Mucosa of stomach (tissue), 1 donor: ENCODE measurements around the gene MOB3B.

Source experiments
- H3K27me3 ChIP-seq: one replicate; pipeline ENCODE4 v1.7.0; 2013; ENCODE audit warnings: mild to moderate bottlenecking, low read length; ENCODE audit not compliant: control insufficient read depth, insufficient read depth
- H3K36me3 ChIP-seq: one replicate; pipeline ENCODE4 v1.7.0; 2013; ENCODE audit warnings: low read length; ENCODE audit not compliant: control insufficient read depth, insufficient read depth
- H3K4me1 ChIP-seq: one replicate; pipeline ENCODE4 v1.7.0; 2013; ENCODE audit warnings: mild to moderate bottlenecking, low read length; ENCODE audit not compliant: control insufficient read depth, insufficient read depth
- H3K4me3 ChIP-seq: one replicate; pipeline ENCODE4 v1.7.0; 2013; ENCODE audit warnings: low read length
- H3K9ac ChIP-seq: one replicate; pipeline ENCODE4 v1.7.0; 2013; ENCODE audit warnings: mild to moderate bottlenecking, low read length, moderate library complexity
- H3K9me3 ChIP-seq: one replicate; pipeline ENCODE4 v1.7.0; 2013; ENCODE audit warnings: mild to moderate bottlenecking, low read length, moderate library complexity; ENCODE audit not compliant: control insufficient read depth
- donor health status: Pancreatic carcinoma.

MOB3B gene

DNA sequence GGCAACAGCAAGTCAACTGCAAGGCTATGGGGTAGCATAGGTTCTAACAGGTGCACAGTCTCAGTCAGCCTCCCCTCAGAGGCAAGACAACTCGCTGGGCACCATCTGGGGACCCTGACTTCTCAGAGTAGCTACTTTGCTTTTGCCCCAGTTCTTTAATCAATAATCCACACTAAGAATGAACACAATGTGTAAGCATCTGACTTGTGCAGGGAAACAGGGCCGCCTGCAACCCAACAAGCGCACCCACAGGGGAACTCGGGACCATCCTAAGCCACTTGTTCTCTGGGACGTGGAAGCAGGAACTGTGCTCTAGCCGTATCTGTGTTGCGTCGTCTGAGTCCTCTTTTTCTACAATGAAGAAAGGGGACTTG, 1.9 kb downstream of the MOB3B start:
- Histone ChIP-seq H3K9ac (peak overlapping the region; percentile 91), H3K9me3 (no peaks in the 10 kb centered on the region), H3K36me3 (no peaks in the 10 kb centered on the region), H3K27me3 (no peaks in the 10 kb centered on the region), H3K4me1 (no peaks in the 10 kb centered on the region), H3K4me3 (peak overlapping the region; percentile 76)

DNA sequence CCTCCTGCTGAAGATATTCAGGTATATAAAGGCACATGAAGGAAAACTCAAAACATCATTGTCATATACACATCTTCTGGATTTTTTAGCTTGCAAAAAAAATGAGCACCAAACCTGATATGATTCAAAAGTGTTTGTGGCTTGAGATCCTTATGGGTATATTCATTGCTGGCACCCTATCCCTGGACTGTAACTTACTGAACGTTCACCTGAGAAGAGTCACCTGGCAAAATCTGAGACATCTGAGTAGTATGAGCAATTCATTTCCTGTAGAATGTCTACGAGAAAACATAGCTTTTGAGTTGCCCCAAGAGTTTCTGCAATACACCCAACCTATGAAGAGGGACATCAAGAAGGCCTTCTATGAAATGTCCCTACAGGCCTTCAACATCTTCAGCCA, 5.4 kb downstream of the MOB3B start, which contains the start of gene IFNK:
Gene IFNK (plus strand): TSS at position 55 of the 400 bp plus-strand sequence. CDS start 47 bp downstream, at position 102.
- no peak within 1 kb of the TSS for H3K9ac ChIP-seq
- H3K36me3 ChIP-seq: no peaks in the 10 kb centered on the region
- no peaks in the 10 kb centered on the region for H3K9me3 ChIP-seq
- H3K4me3 ChIP-seq: no peak within 1 kb of the TSS
- no peaks in the 10 kb centered on the region for H3K27me3 ChIP-seq
- no peaks in the 10 kb centered on the region for H3K4me1 ChIP-seq

DNA sequence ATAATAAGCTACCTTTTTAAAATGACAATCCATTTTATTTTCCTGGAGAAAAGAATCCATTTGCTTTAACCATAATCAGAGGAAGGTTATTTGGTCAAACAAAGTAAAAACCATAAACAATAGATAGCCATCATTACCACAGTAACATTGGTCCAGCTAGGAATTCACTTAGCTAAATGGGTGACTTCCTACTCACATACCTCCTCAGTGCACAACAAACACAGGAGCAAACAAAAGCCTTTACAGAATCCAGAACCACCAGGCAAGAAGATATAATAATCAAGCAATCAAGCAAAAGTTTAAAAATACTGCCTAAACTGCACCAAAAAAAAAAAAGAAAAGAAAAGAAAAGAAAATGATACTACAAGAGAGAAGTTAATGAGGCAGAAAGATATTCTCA, 6.5 kb downstream of the MOB3B start:
- no peak overlapping the region for H3K4me3 ChIP-seq
- H3K9me3 ChIP-seq: no peaks in the 10 kb centered on the region
- no peaks in the 10 kb centered on the region for H3K27me3 ChIP-seq
- H3K4me1 ChIP-seq: no peaks in the 10 kb centered on the region
- no peak overlapping the region for H3K9ac ChIP-seq
- H3K36me3 ChIP-seq: no peaks in the 10 kb centered on the region

DNA sequence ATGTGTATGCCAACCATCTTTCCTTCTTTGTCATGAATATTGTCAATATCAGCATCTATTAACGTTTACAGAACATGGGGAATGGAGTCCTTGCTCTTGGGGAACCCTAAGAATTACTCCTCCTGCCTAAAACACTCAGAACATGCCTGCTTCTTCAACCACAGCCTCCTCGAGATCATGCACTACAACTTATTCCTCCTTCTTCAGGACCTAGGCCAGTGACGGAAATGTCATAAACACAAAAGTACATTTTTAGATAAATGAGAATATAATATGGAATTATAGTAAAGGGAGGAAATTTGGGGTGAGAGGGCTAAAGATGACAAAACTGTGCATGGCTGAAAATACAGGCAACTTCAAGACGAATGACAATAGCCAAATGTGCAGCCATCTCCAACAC, 8.6 kb downstream of the MOB3B start:
- Histone ChIP-seq H3K4me3 (no peak overlapping the region), H3K9me3 (no peaks in the 10 kb centered on the region), H3K36me3 (no peaks in the 10 kb centered on the region), H3K4me1 (no peaks in the 10 kb centered on the region), H3K27me3 (no peaks in the 10 kb centered on the region), H3K9ac (no peak overlapping the region)

DNA sequence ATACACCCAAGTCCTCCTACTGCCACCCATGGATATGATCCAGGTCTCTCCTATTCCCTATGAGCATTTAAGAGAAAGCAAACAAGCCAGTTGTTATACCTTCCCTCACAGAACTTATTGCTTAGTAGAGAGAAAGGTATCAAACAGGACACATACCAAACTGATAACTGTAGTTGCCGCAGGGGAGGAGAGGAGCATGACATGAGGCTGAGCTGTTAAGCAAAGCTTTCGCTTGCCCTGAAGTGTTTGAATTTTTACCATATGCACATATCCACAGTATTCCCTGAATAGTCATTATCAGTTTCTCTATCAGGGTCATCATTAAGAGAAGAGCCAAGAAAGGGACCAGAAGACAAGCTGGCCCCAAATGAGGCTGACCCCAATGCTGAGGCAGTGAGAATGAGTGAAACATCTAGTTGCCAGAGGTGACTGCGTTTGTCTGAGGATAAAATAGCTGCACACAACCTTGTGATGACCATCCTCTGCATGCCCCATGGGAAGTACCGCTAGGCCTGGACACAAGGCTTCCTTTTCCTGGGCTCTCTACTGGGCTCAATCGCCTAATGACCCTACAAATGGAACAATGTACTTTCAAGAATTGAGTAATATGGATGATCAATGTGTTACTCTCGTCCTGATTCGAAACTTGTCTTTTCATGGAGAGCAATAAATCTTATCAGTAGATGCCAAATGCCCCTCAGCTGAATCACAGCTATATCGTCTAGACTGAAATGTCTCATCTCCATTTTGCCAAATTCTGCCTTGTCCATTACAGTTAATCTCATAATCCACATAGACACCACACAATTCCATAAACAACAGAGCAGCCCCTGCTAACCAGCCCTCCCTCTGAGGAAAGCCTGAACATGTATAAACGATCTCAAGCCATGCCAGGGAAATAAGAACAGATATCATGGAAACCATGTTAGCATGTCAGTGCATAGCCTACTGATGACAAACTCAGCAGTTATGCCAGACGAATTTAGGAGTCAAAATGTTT, 9.8 kb downstream of the MOB3B start:
- H3K9ac ChIP-seq: no peak overlapping the region
- no peaks in the 10 kb centered on the region for H3K4me1 ChIP-seq
- no peaks in the 10 kb centered on the region for H3K27me3 ChIP-seq
- H3K36me3 ChIP-seq: no peaks in the 10 kb centered on the region
- no peaks in the 10 kb centered on the region for H3K9me3 ChIP-seq
- no peak overlapping the region for H3K4me3 ChIP-seq

DNA sequence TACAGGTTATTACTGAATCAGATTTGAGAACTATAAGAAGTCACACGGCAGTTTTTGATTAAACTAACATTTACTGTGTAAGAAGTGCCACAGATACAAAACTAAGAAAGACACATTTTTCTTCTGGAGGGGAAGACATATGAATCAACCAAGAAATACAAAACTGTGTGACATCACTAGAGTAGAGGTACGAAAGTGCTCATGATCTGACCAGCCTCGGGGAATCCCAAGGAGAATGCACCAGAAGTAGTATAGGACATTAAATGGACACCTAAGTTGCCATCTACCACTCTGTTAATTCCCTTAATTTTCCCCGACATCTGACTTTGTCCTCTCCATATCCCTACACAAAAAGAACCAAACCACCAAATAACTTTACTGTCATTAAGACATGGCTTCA, 10.8 kb downstream of the MOB3B start:
- H3K4me1 ChIP-seq: no peaks in the 10 kb centered on the region
- no peaks in the 10 kb centered on the region for H3K36me3 ChIP-seq
- no peak overlapping the region for H3K9ac ChIP-seq
- H3K27me3 ChIP-seq: no peaks in the 10 kb centered on the region
- H3K9me3 ChIP-seq: no peaks in the 10 kb centered on the region
- no peak overlapping the region for H3K4me3 ChIP-seq

DNA sequence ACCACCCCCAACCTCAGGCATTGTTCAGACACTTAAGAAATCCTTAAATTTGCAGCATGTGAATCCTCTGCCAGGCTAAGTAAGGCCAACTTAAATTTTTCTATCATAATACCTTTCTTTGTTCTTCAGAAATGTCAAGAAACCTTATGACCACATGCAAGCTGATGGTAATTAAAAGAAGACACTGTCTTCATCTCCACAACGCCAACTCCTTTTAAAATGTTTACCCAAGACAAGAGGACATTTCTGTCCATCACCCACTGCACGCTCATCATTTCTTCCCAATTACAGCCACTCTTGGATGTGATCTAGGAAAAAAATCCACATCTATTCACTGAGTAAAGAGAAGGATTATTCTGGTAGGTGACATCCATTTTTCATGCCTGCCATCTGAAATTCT, 11.6 kb downstream of the MOB3B start:
- Histone ChIP-seq H3K36me3 (no peaks in the 10 kb centered on the region), H3K4me3 (no peak overlapping the region), H3K4me1 (no peaks in the 10 kb centered on the region)

DNA sequence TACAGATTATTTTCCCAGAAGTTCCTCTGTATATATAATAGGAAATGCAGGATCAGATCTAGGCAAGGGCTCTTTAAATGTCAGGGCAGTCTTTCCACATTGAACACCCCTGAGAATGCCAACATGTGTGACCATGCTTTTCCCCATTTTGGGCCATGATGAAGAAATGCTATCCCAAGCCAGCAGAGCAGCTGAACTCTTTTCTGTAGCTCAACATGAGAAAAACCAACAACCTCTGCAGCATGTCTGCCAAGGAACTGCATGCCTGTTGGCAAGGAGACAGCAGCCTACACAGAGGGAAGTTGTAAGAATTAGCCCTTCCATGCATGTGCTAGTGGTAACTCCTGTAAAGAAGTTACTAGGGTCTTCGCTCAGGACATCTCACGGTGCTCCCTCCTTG, 15.1 kb downstream of the MOB3B start:
- Histone ChIP-seq H3K27me3 (no peaks in the 10 kb centered on the region), H3K4me1 (no peaks in the 10 kb centered on the region), H3K36me3 (no peaks in the 10 kb centered on the region), H3K9ac (no peak overlapping the region), H3K9me3 (no peaks in the 10 kb centered on the region), H3K4me3 (no peak overlapping the region)

More for the DNA sequence above, 11.6 kb downstream of the MOB3B start:
- Histone ChIP-seq H3K9ac (no peak overlapping the region), H3K27me3 (no peaks in the 10 kb centered on the region), H3K9me3 (no peaks in the 10 kb centered on the region)

DNA sequence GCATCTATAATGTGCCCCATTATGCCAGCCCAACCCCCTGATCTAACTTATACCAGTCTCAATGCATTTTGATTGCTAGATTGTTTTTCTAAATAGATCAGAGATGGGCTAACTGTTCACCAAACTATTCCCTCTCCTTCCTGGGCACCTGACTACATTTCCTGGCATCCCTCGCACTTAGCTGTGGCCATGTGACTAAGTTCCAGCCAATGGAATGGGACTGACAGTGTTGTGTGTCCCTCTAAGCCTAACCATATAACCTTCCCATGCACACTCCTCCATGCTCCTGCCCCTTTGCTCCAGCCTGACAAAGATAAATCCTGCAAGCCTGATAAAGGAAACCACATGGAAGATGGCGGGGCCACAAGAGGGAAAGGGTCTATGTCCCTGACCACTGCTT, 17.8 kb downstream of the MOB3B start:
- no peaks in the 10 kb centered on the region for H3K9me3 ChIP-seq
- no peaks in the 10 kb centered on the region for H3K27me3 ChIP-seq
- no peaks in the 10 kb centered on the region for H3K36me3 ChIP-seq
- no peak overlapping the region for H3K9ac ChIP-seq
- H3K4me1 ChIP-seq: no peaks in the 10 kb centered on the region
- no peak overlapping the region for H3K4me3 ChIP-seq

DNA sequence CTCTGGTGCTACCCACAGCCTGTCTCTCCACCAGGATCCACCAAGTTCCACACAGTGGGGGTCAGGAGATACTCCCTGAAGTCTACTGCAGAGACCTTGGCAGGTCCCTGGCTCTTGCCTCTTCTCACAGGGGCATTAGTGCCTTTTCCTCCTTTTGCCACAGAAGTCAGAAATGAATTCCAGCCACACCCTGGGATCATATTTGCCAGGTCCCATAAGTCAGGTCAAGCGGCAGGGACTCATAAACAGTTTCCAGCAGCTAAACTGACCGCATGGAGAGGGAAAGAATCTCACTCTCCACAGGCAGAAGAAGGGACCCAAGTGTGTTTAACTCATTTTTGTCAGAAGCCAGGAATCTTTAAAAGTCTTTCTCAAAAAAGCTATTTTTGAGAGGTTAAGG, 18.8 kb downstream of the MOB3B start:
- Histone ChIP-seq H3K27me3 (no peaks in the 10 kb centered on the region), H3K4me3 (no peak overlapping the region), H3K4me1 (no peaks in the 10 kb centered on the region), H3K36me3 (no peaks in the 10 kb centered on the region), H3K9ac (no peak overlapping the region), H3K9me3 (no peaks in the 10 kb centered on the region)

DNA sequence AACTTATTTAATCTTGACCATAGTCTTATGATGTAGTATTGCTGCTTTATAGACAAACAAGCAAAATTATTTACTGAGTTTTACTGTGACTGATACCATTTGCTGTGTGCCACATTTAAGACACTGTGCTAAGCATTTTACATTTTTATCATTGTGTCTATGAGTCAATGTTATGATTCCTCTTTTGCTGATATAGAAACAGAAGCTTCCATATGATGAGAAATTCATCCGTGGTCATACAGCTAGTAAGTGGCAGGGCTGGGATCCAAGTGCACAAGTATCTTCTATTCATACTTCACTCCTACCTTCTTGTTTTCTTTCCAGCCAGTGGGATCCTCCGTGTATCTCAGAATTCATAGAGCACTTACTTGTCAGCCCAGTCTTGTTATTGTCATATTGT, 22.6 kb downstream of the MOB3B start:
- Histone ChIP-seq H3K27me3 (no peaks in the 10 kb centered on the region), H3K9me3 (no peaks in the 10 kb centered on the region), H3K36me3 (no peaks in the 10 kb centered on the region), H3K4me3 (no peak overlapping the region), H3K4me1 (no peaks in the 10 kb centered on the region), H3K9ac (no peak overlapping the region)

DNA sequence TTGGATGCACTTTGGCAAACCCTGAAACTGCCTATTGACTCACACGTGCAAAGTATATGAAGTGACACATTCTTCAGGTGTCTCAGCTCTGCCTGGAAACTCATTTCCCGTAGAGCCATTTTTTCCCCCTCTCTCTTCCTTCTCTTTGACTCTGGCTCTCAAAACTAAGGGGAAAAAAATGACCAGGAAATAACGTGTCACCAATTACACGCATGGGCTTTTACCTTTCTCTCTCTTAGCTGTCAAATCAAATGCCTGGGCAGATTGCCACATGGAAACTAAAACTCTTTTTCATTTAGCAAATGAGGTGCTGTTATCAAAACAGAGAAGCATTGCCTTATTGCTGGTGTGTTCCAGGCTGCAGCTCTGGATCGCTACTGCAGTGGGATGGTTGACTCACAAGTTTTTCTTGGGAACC, 23.9 kb downstream of the MOB3B start:
- no peaks in the 10 kb centered on the region for H3K27me3 ChIP-seq
- H3K4me1 ChIP-seq: no peaks in the 10 kb centered on the region
- no peak overlapping the region for H3K9ac ChIP-seq
- no peak overlapping the region for H3K4me3 ChIP-seq
- no peaks in the 10 kb centered on the region for H3K9me3 ChIP-seq
- H3K36me3 ChIP-seq: no peaks in the 10 kb centered on the region
